Neutrophil (primary cell): Measurements from ENCODE around the gene ADAT2.

ENCODE experiments used
- H3K27ac ChIP-seq: fragments of 200-600 bp; sonication (generic); 2 replicates; pipeline ENCODE4 v1.5.1; 2016; ENCODE audit warnings: mild to moderate bottlenecking, moderate library complexity
- H3K27me3 ChIP-seq: fragments of 200-600 bp; sonication (generic); 2 replicates; pipeline ENCODE4 v1.6.0; 2016; ENCODE audit warnings: mild to moderate bottlenecking
- H3K36me3 ChIP-seq: fragments of 200-600 bp; sonication (generic); 2 replicates; pipeline ENCODE4 v1.5.1; 2017
- H3K4me1 ChIP-seq, 2 experiments: fragments of 200-600 bp in 1 of 2; sonication (generic) in 1 of 2; 1 replicate in 1 of 2; 2 replicates in 1 of 2; pipeline versions ENCODE4 v1.5.1 to v1.6.1; 2013 to 2016; ENCODE audit warnings: low read depth in 1 of 2, low read length in 1 of 2, mild to moderate bottlenecking in 1 of 2, moderate library complexity in 1 of 2; ENCODE audit not compliant: control insufficient read depth in 1 of 2, insufficient read depth in 1 of 2
- H3K4me3 ChIP-seq, 2 experiments: fragments of 200-600 bp in 1 of 2; sonication (generic) in 1 of 2; 1 replicate in 1 of 2; 2 replicates in 1 of 2; pipeline ENCODE4 v1.5.1; 2013 to 2016; ENCODE audit warnings: low read depth in 1 of 2, low read length in 1 of 2, mild to moderate bottlenecking in 1 of 2, moderate library complexity in 1 of 2
- H3K9me3 ChIP-seq: fragments of 200-600 bp; sonication (generic); 2 replicates; pipeline ENCODE4 v1.5.1; 2016
- CTCF ChIP-seq: fragments of 200-600 bp; sonication (generic); IDR thresholded peaks from 2 replicates; pipeline ENCODE4 v1.5.1; 2016; ENCODE audit warnings: antibody characterized with exemption

The ADAT2 gene

GRCh38 chr6:143468026-143468425 is 17.5 kb upstream of the ADAT2 start:
- no peaks in the 10 kb centered on the region for H3K27me3 ChIP-seq
- no peaks in the 10 kb centered on the region for H3K4me1 ChIP-seq
- H3K9me3 ChIP-seq = no peaks in the 10 kb centered on the region
- no peak overlapping the region for H3K4me3 ChIP-seq
- no peak overlapping the region for H3K27ac ChIP-seq
- TF ChIP-seq CTCF = no peak
- peaks cover 18% of the 10 kb centered on the region for H3K36me3 ChIP-seq

GRCh38 chr6:143465546-143465945 is 15.1 kb upstream of the ADAT2 start:
- no peak for TF ChIP-seq CTCF
- H3K36me3 ChIP-seq = peaks cover 12% of the 10 kb centered on the region
- no peaks in the 10 kb centered on the region for H3K9me3 ChIP-seq
- H3K4me1 ChIP-seq = no peaks in the 10 kb centered on the region
- no peaks in the 10 kb centered on the region for H3K27me3 ChIP-seq
- no peak overlapping the region for H3K27ac ChIP-seq
- no peak overlapping the region for H3K4me3 ChIP-seq

- no peaks in the 10 kb centered on the region for H3K27me3 ChIP-seq
- no peak overlapping the region for H3K27ac ChIP-seq
- H3K36me3 ChIP-seq = peaks cover 3% of the 10 kb centered on the region
- no peak overlapping the region for H3K4me3 ChIP-seq
- no peak for TF ChIP-seq CTCF
- H3K9me3 ChIP-seq = no peaks in the 10 kb centered on the region
- peaks cover 0 to 9% of the 10 kb centered on the region in 2 experiments for H3K4me1 ChIP-seq
Observed at GRCh38 chr6:143457563-143458359, 7.3 kb upstream of the ADAT2 start.

GRCh38 chr6:143451531-143451930 is 1.0 kb upstream of the ADAT2 start:
- H3K27ac ChIP-seq = peak overlapping the region; percentile 78
- no peaks in the 10 kb centered on the region for H3K36me3 ChIP-seq
- peaks cover 16 to 23% of the 10 kb centered on the region in 2 experiments for H3K4me1 ChIP-seq

GRCh38 chr6:143449714-143450452 is 612 bp downstream of the ADAT2 start:
- H3K9me3 ChIP-seq = no peaks in the 10 kb centered on the region
- no peak for TF ChIP-seq CTCF
- H3K4me3 ChIP-seq = peak overlapping the region; percentile 67 to 74
- peak overlapping the region; percentile 78 for H3K27ac ChIP-seq
- no peaks in the 10 kb centered on the region for H3K27me3 ChIP-seq
- peaks cover 16 to 21% of the 10 kb centered on the region in 2 experiments for H3K4me1 ChIP-seq
- no peaks in the 10 kb centered on the region for H3K36me3 ChIP-seq

More at GRCh38 chr6:143451531-143451930, 1.0 kb upstream of the ADAT2 start:
- no peak for TF ChIP-seq CTCF
- peak overlapping the region; percentile 67 to 74 for H3K4me3 ChIP-seq
- H3K9me3 ChIP-seq = no peaks in the 10 kb centered on the region
- H3K27me3 ChIP-seq = no peaks in the 10 kb centered on the region
